B cell (primary cell): ENCODE results near the gene POLN.

Experiments used
- CTCF ChIP-seq: fragments of 200-600 bp; IDR thresholded peaks from one replicate; pipeline ENCODE4 v1.8.0; 2022; ENCODE audit warnings: antibody characterized with exemption, mild to moderate bottlenecking
- EZH2 ChIP-seq: IDR thresholded peaks from 2 replicates; pipeline ENCODE4 v1.6.1; 2012; ENCODE audit warnings: borderline replicate concordance, low read depth, mild to moderate bottlenecking, moderate library complexity, low read length; ENCODE audit not compliant: insufficient read depth, poor library complexity, severe bottlenecking

GRCh38 chr4:2280531-2281300, 38.8 kb upstream of the POLN start:
- TF ChIP-seq CTCF (no peak), EZH2 (no peak)
